ENCODE results near the gene SMC1B.
A peak's percentile ranks its signal among the peaks of the same experiment; 100 is the strongest.
"Not testable (repeated sequence)": the region's sequence is repeated elsewhere in the genome, so short reads cannot be mapped to it uniquely, and the experiment has no call there.

Gene SMC1B, protein sequence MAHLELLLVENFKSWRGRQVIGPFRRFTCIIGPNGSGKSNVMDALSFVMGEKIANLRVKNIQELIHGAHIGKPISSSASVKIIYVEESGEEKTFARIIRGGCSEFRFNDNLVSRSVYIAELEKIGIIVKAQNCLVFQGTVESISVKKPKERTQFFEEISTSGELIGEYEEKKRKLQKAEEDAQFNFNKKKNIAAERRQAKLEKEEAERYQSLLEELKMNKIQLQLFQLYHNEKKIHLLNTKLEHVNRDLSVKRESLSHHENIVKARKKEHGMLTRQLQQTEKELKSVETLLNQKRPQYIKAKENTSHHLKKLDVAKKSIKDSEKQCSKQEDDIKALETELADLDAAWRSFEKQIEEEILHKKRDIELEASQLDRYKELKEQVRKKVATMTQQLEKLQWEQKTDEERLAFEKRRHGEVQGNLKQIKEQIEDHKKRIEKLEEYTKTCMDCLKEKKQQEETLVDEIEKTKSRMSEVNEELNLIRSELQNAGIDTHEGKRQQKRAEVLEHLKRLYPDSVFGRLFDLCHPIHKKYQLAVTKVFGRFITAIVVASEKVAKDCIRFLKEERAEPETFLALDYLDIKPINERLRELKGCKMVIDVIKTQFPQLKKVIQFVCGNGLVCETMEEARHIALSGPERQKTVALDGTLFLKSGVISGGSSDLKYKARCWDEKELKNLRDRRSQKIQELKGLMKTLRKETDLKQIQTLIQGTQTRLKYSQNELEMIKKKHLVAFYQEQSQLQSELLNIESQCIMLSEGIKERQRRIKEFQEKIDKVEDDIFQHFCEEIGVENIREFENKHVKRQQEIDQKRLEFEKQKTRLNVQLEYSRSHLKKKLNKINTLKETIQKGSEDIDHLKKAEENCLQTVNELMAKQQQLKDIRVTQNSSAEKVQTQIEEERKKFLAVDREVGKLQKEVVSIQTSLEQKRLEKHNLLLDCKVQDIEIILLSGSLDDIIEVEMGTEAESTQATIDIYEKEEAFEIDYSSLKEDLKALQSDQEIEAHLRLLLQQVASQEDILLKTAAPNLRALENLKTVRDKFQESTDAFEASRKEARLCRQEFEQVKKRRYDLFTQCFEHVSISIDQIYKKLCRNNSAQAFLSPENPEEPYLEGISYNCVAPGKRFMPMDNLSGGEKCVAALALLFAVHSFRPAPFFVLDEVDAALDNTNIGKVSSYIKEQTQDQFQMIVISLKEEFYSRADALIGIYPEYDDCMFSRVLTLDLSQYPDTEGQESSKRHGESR

DNA sequence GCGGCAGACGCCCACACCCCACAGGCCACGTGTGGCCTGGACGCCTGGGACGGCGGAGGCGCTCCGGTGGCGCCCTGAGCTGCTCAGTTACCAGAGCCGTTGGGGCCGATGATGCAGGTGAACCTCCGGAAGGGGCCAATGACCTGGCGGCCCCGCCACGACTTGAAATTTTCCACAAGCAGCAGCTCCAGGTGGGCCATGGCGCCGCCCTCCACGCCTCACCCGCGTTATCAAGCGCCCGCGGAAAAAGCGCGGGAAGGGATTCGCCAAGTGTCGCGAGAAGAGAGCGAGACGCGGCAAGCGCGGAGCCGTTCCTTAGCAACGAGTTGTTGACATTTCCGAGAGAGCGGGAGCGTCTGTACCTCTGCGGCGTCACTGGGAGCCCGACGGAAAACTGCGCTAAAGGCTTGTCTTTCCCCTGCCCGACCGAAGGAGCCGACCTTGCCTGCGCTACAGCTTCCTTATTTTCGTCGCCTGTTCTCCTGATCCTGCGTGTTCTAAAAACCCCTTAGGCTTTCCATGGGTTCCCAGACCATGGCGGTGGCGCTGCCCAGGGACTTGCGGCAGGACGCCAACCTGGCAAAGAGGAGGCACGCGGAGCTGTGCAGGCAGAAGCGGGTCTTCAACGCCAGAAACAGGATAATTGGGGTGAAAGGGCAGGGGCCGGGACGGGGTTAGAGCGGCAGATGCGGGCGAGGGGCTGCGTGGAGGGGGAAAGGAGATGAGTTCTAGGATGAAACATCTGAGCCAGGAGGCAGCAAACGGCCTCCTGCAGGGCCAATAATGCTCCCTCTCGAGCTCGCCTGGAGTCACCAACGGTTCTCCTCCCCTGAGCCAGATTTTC, at the start of gene SMC1B, which contains the start of gene RIBC2:
Gene SMC1B (minus strand): TSS at position 232 of the 844 bp plus-strand sequence. CDS start 32 bp downstream, at position 200.
Gene RIBC2 (plus strand): TSS at position 326 of the 844 bp plus-strand sequence. CDS start 194 bp downstream, at position 520.
- intact Hi-C loops (cut with DNase I): no loop called here
- DNase-seq: peak in 9 of 10 donors; percentile 23 to 90 (median 64)

DNA sequence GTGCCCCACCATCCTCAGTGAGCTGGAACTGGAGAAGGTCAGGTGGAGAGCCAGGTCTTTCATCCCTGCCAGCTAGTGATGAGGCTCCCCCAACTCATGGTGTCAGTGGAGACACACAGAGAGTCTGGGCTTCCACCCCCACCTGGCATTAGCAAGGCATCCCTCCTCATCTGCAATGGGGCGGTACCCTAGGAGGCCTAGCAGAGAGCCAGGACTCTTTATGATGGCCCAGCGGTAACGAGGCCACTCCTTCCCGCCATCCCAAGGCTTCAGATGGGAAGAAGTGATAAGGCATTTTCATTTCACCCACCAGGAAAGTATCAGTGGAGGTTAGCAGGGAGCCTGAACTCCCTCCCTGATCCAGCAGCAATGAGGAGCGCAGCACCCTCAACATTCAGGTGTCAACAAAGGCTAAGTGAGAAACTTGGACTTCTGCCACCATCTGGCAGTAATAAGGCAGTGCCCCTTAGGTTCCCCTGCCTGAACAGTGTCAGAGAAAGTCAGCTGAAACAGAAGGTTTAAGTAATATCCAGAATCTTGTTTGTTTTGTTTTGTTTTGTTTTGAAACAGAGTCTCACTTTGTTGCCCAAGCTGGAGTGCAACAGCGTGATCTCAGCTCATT, 48.7 kb upstream of the SMC1B start:
- peak in 2 of 10 donors; percentile 20 to 25 for DNase-seq
- intact Hi-C loops (cut with DNase I): no loop called here

DNA sequence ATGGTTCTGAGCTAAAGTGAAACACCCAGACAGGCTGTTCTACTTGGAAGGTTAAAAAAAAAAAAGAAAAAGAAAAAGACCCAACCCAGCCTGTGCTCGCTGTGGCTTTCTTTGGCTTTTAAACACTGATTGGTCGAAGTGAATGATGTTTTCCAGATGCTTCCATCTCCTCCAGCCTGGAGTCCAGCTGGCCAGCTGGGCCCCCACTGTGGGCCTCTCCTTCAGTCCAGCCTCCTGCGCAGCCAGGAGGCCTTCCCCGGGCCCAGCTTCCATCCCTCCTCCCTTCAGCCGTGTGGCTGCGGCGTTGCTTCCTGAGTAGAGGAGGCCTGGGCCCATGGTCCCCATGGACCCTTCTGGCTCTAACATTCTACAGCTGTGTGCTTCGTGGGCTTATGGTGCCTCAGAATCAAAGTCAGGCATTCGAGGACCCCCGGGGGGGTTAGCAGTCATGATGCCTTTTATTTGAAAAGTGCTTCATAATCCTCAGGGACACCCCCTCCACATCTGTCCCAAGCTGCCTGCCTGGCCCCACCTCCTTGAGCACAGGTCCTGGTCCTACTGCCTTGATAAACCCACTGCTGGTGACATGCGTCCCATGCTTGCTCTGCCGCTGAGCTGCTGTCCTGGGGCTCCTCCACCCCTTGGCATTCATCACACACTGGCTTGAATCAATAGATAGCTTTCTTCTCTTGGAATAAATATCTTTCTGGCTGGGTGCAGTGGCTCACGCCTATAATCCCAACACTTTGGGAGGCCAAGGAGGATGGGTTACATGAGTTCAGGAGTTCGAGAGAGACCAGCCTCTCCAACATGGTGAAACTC, 47.1 kb upstream of the SMC1B start:
- DNase-seq: peak in 2 of 10 donors; percentile 30 to 36

DNA sequence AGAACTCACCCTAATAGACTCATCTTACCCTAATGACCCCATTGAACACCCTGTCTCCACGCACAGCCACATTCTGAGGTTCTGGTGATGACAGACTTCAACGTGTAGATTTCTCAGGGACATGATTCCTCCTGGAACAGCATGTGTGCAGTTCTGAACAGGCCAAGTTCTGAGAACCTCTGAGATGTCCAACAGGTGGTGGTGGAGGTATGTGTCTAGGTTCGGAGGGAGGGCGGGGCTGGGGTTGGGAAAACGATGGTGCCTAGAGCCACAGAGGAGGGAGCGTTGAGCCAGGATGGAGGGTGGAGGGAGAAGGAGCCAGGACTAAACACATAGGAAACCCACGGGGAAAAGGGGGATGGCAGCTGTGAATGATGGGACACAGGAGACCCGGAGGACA, 45.8 kb upstream of the SMC1B start:
- intact Hi-C loops (cut with DNase I): no loop called here
- no peak for DNase-seq

More for the DNA sequence above, 47.1 kb upstream of the SMC1B start:
- intact Hi-C loops (cut with DNase I): no loop called here

DNA sequence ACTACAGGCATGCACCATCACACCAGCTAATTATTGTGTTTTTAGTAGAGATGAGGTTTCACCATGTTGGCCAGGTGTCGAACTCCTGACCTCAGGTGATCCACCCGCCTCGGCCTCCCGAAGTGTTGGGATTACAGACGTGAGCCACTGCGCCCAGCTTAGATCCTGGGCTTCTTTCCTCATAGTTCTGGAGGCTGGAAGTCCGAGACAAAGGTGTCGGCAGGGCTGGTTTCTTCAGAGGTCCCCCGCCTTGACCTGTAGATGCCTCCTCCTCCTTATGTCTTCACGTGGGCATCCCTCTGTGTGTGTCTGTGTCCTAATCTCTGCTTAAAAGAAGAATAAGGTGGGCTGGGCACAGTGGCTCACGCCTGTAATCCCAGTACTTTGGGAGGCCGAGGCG, 45.1 kb upstream of the SMC1B start:
- DNase-seq: peak in 2 of 10 donors; percentile 28 to 29
- intact Hi-C loops (cut with DNase I): no loop called here

DNA sequence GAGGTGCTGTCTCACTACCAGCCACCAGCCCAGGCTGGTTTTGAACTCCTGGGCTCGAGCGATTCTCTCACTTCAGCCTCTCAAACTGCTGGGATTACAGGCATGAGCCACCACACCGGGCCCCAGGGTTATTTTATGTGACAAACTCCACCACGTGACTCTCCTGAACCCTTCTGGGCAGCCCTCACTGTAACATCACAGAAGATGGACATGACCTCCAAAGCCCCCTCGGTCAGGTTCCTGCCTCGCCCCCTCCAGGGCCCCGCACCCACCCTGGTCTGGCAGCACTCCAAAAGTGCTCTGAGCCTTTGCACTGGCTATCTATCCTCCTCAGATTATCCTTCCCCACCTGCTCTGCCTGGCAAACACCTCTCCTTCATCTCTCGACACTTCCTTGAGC, 43.4 kb upstream of the SMC1B start:
- peak in 1 of 10 donors; percentile 54 for DNase-seq
- intact Hi-C loops (cut with DNase I): no loop called here

DNA sequence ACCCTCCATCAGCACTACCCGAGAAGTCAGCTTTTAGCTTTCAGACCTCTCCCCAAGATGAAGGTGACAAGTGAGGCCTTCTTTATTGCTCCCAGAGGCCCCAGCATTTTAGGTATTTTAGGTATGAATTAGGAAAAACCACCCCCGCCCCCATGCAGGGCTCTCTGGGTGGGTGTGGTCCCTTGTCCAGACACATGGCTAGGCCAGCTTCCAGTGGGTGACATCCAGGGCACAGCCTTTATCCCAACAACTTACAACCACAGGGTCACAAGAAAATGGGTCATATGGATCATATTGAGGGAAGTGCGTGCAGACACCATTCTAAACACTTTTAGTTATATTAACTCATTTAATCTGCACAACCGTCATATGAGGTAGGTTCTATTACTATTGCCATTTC, 42.2 kb upstream of the SMC1B start:
- peak in 3 of 10 donors; percentile 30 to 52 (median 49) for DNase-seq
- intact Hi-C loops (cut with DNase I): no loop called here

DNA sequence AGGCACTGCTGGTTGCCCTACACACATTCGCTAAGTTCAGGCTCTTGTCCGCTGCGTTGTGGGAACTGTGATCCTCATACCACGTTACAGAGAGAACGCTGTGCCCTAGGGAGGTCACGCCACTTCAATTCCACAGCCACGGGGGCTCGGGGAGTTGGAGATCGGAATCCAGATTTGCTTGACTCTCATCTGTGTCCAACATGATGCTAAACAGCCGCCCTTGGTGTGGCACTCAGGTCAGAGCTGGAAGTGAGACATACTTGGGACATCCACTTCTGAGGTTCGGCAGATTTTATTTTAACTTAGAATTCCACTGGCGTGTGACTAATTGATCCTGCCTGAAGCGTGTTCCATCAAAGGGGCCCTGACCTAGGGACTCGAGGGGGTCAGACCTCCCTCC, 41.8 kb upstream of the SMC1B start:
- intact Hi-C loops (cut with DNase I): no loop called here

DNA sequence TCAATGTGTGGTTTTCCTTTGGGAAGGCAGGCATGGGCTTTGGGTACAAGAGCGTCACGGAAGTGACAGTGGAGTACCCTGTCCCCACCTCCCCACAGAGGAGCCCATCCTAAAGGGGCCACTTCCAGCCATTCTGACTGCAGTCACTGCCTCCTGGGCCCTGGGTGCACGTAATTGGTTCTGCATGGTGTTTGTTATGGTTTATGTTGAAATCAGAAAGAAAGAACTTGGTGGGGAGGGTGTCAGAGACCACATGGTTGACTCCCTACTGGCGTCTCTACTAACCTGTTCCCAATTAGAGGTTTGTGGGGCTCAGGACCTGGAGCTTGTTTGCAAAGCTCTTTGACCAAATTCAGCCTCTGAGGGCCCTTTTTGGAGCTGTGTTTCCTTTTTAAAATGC, 40.9 kb upstream of the SMC1B start:
- intact Hi-C loops (cut with DNase I): no loop called here
- DNase-seq: peak in 2 of 10 donors; percentile 5 to 14

More for the DNA sequence above, 41.8 kb upstream of the SMC1B start:
- DNase-seq: peak in 3 of 10 donors; percentile 19 to 40 (median 23)

DNA sequence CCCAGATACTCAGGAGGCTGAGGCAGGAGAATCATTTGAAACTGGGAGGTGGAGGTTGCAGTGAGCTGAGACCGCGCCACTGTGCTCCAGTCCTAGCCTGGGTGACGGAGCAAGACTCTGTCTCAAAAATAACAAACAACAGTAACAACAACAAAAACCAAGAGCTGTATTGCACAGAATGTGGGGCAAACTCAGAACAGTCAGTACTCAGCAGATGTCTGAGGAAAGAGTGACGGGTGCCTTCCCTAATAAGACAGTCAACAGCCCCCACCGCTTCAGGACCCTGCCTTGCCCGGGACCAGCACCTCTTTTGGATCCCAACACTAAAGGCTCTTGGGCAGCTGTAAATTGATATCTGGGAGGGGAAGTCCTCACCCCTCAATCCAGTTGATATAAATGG, 40.4 kb upstream of the SMC1B start:
- intact Hi-C loops (cut with DNase I): no loop called here
- peak in 2 of 10 donors; percentile 20 to 38 for DNase-seq

DNA sequence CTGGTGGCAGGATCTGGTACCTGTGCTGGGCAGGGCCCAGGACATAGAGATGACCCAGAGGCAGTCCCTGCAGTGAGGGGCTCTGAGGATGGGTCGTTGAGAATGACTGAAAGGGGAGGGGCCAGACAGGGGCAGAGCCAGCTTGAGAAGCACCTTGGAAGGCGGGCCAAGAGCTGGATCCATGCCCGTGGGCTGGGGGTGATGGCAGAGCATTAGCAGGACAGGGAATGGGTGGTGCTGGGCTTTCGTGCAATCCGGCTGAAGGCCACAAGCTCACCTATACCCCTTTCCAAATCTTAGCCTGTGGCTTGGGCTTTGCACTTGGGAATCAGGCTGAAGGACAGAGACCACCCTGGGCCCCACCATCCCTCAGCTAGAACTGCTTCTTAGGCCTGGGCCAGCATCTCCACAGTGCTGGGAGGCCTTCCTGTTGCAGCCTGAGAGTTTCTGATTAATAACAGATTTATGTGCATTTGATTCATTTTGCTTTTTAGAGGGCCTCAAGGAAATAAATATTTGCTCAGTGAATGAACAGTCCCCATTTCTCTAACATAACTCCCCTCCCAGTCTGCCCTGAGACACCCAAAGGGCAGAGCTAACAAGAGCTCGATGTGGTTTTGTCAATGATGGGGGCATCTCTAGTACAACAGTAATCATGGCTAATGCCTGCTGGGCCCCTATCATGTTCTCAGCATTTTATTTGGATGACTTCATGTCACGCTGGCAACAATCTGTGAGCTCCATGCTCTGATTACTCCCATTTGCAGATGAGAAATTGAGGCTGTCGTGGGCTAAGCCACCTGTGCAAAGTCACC, 39.4 kb upstream of the SMC1B start:
- intact Hi-C loops (cut with DNase I): no loop called here

DNA sequence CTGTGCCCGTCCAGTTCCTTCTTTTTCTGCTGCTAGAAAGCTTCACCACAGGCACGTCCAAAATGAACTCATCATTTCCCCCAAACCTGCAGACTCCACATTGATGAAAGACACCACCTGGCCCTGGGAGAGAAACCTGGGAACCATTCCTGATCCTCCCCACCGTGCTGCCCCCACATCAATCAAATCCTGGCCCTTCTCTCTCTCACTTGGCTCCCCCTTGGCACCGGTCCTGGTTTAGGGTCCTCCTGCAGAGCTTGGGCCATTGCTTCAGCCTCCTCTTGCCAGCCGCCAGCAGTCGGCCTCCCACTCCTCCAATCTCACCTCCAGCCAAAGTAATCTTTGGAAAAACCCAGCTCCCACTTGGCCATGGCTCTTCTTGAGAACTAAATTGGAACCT, 38.6 kb upstream of the SMC1B start:
- intact Hi-C loops (cut with DNase I): no loop called here
- DNase-seq: peak in 3 of 10 donors; percentile 25 to 47 (median 31)

More for the DNA sequence above, 39.4 kb upstream of the SMC1B start:
- DNase-seq: peak in 3 of 10 donors; percentile 39 to 70 (median 55)

DNA sequence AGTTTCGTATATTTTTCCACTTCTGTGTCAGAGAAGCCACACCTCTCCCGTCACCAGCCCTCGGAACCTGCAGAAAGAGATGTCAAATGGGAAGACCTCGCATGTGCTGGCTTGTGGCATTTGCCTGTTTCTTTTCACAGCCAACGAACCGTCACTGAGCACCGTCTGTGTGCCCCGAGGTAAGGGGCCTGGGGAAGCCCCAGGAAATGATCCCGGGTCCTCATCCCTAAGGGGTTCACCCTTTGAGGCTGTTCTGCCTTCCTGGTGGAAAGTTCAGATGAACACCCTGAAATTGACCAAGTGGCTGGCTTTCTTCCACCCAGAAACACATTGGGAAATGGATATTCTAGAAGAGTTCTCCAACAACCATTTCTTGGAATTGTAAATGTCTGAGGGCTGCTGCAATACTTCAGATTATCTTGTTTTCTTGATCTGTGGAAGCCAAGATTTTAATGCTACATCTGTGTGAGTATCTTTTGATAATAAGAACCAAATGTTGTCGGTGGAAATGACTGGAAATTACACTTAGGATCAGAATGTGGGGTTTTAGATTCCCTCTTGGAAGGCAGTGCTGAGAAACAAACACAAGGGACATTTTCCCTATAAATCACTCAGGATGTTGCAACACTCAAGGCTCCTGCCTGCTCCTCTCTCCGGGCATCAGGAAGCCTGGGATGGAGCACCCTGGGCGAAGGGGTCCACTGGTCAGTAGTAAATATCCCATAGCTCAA, 37.7 kb upstream of the SMC1B start:
- intact Hi-C loops (cut with DNase I): no loop called here
- peak in 2 of 10 donors; percentile 25 to 57 for DNase-seq

DNA sequence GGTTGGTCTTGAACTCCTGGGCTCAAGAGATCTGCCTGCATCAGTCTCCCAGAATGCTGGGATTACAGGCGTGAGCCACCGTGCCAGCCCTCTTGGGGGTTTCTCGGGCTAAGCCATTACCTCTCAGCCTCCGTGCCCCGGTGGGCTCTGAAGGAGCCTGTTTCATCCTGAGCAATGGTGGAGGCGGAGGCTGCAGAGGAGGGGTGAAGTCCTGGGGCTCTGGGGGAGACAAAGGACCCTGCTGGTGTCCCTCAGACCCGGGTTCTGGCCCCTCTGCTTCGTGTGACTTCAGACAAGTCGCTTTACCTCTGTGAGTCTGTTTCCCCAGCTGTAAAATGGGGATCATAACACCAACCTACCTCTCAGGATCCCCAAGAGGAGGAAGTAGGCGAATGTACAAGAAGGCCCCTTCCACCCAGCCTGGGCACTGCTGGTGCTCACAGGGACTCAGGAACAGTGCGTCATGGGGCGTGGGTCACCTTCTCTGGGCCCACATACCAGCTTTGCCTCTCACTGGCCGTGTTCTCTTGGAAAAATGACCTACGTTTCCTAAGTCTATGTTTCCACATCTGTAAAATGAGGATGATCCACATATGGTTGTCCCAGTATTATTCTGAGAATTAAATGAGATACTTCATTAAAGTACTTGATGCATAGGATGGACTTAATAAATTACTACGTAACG, 36.8 kb upstream of the SMC1B start:
- intact Hi-C loops (cut with DNase I): no loop called here
- peak in 2 of 10 donors; percentile 53 to 71 for DNase-seq

DNA sequence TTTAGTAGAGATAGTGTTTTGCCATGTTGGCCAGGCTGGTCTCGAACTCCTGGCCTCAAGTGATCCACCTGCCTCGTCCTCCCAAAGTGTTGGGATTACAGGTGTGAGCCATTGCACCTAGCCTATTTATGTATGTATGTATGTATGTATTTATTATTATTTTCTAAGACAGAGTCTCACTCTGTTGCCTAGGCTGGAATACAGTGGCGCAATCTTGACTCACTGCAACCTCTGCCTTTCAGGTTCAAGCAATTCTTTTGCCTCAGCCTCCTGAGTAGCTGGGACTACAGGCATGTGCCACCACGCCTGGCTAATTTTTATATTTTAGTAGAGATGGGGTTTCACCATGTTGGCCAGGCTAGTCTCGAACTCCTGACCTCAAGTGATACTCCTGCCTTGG, 36.0 kb upstream of the SMC1B start:
- intact Hi-C loops (cut with DNase I); DNase-seq: not testable (repeated sequence)

DNA sequence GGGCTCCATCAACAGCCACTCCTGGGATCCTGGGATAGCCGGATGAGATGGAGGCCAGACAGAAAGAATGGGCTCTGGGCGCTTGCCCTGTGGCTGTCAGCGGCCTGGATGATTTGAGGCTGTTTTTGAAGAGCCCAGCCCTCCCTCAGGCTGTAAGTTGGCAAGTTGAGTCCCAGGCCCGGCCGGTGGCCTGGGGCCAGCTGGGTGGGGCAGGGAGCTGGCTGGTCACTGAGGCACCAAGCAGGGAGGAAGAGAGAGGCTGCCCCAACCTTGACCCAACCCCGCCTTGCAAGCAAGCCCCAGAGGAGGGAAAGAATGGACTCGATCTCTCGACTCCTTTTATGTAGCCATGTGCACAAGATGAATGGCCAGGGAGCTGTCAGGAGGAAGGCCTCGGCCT, 35.0 kb upstream of the SMC1B start:
- intact Hi-C loops (cut with DNase I): no loop called here
- peak in 1 of 10 donors; percentile 56 for DNase-seq
